D721Med (cell line): ENCODE data around the gene TTC28.

Experiments
- DNase-seq: peaks from one replicate; pipeline ENCODE4 v3.0.0; 2011; ENCODE audit warnings: low spot score; ENCODE audit not compliant: insufficient read length
- FAIRE-seq: peaks from 2 replicates; lab custom pipeline; 2011; peaks lifted over from hg19 to GRCh38; lab: Jason Lieb, UNC
- TF ChIP-seq, protein P1 (sequence below): IDR thresholded peaks from 2 replicates; pipeline ENCODE4 v1.5.1; 2012; ENCODE audit warnings: mild to moderate bottlenecking, control low read depth; ENCODE audit not compliant: insufficient read depth; ENCODE audit errors: missing control alignments

The TTC28 gene

DNA sequence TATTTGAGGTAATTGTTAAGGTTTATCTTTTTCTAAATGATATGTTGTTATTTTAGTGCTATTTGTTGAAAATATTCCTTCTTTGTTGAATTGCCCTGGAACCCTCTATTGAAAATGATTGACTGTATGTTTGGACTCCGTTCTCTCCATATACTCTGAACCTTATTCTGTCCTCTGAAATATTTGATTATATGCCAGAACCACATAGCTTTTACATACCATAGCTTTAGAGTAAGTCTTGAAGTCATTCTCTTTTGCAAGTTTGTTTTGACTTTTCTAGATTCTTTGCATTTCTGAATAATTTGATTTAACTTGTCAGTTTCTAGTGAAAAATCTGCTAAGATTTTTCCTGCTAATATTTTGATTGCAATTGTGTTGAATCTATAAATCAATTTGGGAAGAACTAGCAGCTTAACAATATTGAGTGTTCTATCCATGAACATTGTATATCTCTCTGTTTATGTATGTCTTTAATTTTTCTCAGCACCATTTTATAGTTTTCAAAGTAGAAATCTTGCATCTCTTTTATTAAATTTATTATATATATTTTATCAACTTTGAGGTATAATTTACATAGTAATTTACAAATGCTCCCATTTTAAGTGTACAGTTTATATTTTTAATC lies 708.9 kb downstream of the TTC28 start:
- no peak for FAIRE-seq

DNA sequence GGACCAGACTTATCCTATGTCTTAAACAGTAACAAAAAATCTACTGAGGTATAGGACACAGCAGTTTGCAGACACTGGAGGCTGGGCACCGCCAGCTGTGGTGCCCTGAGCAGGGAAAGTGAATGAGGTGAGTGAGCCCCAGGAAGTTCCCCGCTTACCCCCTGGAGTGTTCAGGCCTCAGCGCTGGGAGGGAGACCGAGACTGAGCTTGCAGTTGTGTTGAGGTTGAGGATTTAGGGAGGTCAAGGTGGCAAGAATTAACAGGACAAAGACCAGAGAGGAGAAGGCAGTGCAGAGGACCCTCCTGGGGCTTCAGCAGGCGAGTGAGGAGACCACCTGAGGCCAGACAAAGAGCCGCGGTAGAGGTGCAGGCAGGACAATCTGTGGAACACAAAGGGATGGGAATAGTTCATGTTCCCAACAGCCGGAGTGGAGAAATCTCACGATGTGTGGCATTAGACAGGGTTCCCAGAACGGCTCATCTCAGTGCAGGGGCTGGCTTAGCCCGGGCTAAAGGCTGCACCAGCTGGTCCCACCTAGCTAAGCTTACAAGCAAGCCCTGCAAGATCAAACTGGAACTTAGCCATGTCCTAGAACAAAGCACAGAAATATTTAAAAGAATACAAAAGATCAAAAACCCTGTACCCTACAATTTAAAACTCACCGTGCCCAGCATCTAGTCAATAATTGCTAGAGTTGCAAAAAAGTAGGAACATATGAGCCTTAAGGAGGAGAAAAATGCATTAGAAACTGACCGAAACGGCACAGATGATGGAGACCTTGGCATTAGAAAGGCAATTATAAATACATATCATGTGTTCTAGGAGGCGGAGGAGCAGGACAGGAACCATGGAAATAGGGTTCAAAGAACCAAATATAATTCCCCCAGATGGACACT lies 713.2 kb downstream of the TTC28 start:
- DNase-seq (no peak), FAIRE-seq (no peak)
- TF ChIP-seq, protein P1, sequence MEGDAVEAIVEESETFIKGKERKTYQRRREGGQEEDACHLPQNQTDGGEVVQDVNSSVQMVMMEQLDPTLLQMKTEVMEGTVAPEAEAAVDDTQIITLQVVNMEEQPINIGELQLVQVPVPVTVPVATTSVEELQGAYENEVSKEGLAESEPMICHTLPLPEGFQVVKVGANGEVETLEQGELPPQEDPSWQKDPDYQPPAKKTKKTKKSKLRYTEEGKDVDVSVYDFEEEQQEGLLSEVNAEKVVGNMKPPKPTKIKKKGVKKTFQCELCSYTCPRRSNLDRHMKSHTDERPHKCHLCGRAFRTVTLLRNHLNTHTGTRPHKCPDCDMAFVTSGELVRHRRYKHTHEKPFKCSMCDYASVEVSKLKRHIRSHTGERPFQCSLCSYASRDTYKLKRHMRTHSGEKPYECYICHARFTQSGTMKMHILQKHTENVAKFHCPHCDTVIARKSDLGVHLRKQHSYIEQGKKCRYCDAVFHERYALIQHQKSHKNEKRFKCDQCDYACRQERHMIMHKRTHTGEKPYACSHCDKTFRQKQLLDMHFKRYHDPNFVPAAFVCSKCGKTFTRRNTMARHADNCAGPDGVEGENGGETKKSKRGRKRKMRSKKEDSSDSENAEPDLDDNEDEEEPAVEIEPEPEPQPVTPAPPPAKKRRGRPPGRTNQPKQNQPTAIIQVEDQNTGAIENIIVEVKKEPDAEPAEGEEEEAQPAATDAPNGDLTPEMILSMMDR = no peak

More for the DNA sequence above, 708.9 kb downstream of the TTC28 start:
- TF ChIP-seq, protein P1 = no peak
- DNase-seq = no peak

DNA sequence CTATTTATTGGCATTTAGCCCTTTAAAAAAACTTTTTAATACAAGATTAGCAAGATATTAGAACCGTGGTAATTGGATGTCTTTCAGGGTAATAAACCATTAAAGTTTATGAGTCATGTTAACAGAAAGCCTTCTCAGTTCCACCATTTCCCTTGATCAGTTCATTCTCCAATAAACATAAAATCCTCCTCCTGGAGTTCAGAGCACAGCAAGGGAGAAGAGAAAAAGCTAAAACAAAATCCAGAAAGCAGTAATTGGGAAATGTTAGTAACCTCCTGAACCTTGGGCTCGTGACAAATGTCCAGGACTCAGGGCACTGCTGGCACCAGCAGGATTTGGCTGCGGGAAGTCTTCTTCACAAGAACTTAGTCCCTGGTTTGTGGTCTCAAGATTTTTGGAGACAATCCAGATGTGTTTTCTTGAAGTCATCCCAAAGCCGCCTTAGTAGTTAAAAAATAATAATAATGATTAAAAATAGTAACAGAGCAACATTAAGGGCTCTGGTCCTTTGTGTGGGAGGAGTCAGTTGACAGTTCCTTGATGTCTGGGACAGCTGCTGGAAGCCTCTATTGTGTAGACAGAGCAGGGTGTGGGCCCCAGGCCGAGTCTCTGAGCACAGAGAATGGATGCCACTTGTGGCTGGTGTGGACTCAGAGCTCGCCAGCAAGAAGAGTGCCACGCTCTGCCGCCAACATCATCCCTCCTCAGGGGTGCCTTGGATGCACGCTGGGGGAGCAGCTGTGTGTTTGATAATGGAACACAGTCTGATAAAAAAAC lies 717.2 kb downstream of the TTC28 start:
- no peak for DNase-seq
- no peak for FAIRE-seq

DNA sequence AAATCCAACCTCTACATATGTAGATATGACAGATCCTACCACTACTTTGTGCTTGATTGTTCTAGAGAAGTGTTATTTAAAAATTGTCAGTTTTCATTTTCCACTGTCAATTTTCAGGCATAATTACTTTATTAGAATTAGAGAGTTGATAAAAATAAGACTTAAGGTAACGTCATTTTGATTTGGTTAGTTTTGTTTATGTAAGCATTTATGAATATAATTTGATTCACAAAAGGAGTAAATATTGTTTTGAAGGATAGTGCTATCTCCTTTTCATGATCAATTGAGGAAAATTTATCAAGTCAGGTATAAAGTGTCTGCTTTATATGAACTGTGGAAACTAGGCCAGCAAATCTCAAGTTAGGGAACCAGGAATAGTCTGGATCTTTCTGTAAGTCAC lies 718.0 kb downstream of the TTC28 start:
- no peak for DNase-seq
- TF ChIP-seq, protein P1 = no peak
- no peak for FAIRE-seq

More for the DNA sequence above, 717.2 kb downstream of the TTC28 start:
- TF ChIP-seq, protein P1 = no peak

DNA sequence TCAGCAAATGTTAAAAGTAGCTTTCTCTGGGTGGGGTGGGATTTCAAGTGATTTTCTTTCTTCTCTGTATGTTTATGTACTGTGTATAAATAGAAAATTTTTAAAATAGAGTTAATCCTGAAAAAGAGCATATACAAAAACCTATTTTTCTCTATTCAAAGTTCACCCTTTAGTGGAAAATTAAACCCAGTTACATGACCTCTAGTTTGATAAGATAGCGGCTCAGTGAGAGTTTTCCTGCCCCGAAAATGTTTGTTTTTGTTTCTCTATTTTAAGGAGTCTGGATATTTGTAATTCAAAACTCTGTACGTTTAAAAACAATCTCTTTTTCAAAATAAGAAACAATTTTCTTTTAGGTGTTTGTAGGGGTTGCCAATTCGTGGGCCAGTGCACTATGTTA lies 718.5 kb downstream of the TTC28 start:
- no peak for DNase-seq
- TF ChIP-seq, protein P1 = no peak
- no peak for FAIRE-seq

DNA sequence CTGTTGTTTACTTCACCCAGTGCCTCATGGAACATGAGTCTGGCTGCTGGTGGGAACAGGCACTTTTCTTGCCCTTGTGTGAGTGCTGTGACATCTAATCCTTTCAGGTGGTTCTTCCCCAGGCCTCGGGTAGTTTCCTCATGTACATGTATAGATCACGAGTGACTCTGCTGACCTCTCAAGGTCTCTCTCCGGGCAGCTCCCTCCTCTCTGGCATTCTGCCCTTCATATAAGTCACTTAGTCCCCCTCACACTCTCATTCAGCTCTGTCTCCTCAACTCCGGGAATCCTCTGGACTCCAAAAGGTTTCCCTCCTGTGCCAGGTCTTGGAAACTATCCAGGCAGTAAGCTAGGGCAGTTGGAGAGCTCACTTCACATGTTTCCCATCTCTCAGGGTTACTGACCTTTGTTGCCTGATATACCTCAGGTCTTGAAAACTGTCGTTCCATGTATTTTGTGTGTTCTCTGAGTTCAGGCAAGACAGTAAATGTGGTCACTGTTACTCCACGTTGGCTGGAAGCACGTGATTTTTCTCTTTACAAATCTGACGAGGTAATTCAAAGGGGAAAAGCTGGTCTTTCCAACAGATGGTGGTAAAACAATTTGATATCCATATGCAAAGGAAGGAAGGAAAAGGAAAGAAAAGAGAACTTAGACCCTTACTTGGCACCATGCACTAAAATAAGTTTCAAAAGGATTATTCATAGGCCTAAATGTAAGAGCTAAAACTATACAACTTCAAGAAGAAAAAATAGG lies 720.1 kb downstream of the TTC28 start:
- TF ChIP-seq, protein P1 = no peak
- FAIRE-seq = no peak
- DNase-seq = no peak
